ENCODE measurements around the gene EFNB3.

Gene EFNB3

GRCh38 chr17:7721612-7722011 is 16.6 kb downstream of the EFNB3 start:
- no peak overlapping the region for H3K4me3 ChIP-seq (ENCODE audit: low read length)
- no peak for TF ChIP-seq CTCF (conservative IDR thresholded peaks at IDR 0.05; ENCODE audit: low read depth, low read length)
- DNase-seq (ENCODE audit: low read depth), result no peak

GRCh38 chr17:7727886-7728285 is 22.9 kb downstream of the EFNB3 start:
- no peak for DNase-seq (ENCODE audit: low read depth)
- no peak overlapping the region for H3K4me3 ChIP-seq (ENCODE audit: low read length)
- TF ChIP-seq CTCF (conservative IDR thresholded peaks at IDR 0.05; ENCODE audit: low read depth, low read length), result no peak

GRCh38 chr17:7729816-7730215 is 24.8 kb downstream of the EFNB3 start:
- no peak for DNase-seq (ENCODE audit: low read depth)
- TF ChIP-seq CTCF (conservative IDR thresholded peaks at IDR 0.05; ENCODE audit: low read depth, low read length), result no peak
- no peak overlapping the region for H3K4me3 ChIP-seq (ENCODE audit: low read length)

- no peak for DNase-seq (ENCODE audit: low read depth)
- no peak for TF ChIP-seq CTCF (conservative IDR thresholded peaks at IDR 0.05; ENCODE audit: low read depth, low read length)
- no peak overlapping the region for H3K4me3 ChIP-seq (ENCODE audit: low read length)
Measured at GRCh38 chr17:7732981-7733539, 28.1 kb downstream of the EFNB3 start.

GRCh38 chr17:7737601-7738000 is 32.6 kb downstream of the EFNB3 start:
- TF ChIP-seq CTCF (conservative IDR thresholded peaks at IDR 0.05; ENCODE audit: low read depth, low read length), result no peak
- no peak for DNase-seq (ENCODE audit: low read depth)
- H3K4me3 ChIP-seq (ENCODE audit: low read length), result no peak overlapping the region

- no peak overlapping the region for H3K4me3 ChIP-seq (ENCODE audit: low read length)
- DNase-seq (ENCODE audit: low read depth), result no peak
- TF ChIP-seq CTCF (conservative IDR thresholded peaks at IDR 0.05; ENCODE audit: low read depth, low read length), result no peak
Measured at GRCh38 chr17:7739746-7740145, 34.7 kb downstream of the EFNB3 start.

GRCh38 chr17:7740481-7741001 is 35.5 kb downstream of the EFNB3 start:
- H3K4me3 ChIP-seq (ENCODE audit: low read length), result no peak overlapping the region
- no peak for DNase-seq (ENCODE audit: low read depth)
- no peak for TF ChIP-seq CTCF (conservative IDR thresholded peaks at IDR 0.05; ENCODE audit: low read depth, low read length)
